GM19238 (cell line): ENCODE results near the gene TOM1L2.

Experiments
- DNase-seq: peaks from one replicate; pipeline ENCODE4 v3.0.0; 2011; ENCODE audit warnings: low spot score; ENCODE audit not compliant: insufficient read length

Gene TOM1L2

DNA sequence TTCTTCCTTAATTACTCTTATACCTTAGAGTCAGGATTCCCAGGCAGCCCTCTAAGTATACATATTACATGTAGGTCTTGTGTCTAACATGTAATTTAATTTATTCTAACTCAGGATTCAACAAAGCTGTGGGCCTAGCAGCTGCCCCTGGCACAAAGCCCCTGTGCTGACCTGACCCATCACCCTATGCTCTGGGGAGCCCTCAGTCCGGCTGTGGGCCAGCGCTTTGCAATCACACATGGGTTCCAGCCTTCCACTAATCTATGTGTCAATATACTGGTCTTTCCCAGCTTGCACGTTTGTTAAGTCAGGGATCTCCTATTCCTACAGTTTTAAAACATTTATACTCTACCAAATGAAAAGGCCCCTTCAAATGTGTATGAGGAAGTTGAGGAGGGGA, 72.7 kb downstream of the TOM1L2 start:
- no peak for DNase-seq

DNA sequence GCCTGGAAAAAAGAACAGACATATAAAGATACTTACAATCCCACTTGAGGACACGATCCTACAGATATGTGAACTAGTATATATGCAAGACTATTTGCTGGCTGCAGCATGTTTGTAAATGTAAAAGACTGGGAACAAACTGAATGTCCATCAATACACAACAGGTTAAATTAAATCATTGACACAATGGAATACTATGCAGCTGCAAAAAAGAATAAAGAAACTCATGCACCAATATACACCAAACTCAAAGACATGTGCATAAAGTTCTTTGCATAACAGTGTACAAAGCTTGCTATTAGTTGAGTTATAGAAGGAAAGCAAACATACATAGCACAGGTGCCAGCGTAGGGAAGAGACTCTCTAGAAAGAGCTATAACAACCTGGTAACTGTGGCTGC, 73.5 kb downstream of the TOM1L2 start:
- DNase-seq: no peak

DNA sequence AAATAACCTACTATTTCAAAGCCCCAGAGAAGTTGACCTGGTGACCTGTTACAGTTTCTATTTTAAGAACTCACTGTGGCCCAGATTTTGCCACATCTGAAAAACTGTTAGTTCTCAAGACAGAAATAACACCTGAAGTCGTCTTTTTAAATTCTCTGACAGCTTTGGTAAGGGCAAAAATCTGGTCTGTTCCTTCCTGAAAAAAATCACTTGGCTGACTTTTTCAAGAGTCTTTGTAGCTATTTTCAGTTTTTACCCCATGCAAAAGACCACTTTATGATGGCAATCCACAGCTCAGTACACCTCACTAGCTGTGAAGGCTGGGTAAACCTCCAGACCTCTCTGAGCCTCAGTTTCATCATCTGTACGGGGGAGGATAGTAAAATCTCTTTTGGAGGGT, 74.8 kb downstream of the TOM1L2 start:
- DNase-seq: peak; percentile 39

DNA sequence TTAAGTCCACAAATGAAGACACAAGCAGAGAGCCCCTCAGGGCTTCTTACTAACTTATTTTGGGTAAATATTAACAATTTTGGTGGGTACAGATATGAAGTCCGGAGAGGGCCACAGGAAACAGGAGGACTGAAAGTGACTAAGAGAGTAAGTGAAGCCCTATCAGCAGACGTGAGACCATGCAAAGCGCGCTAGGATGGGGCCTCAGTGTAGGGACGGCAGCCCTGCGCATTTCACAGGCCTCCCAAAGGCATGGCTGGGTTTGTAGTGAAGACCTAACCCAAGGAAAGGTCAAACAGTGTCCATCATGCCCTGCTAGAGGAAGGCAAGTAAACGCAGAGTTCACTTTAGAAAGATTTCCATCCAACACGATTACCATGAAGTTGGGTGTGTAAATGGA, 75.5 kb downstream of the TOM1L2 start:
- DNase-seq: no peak

DNA sequence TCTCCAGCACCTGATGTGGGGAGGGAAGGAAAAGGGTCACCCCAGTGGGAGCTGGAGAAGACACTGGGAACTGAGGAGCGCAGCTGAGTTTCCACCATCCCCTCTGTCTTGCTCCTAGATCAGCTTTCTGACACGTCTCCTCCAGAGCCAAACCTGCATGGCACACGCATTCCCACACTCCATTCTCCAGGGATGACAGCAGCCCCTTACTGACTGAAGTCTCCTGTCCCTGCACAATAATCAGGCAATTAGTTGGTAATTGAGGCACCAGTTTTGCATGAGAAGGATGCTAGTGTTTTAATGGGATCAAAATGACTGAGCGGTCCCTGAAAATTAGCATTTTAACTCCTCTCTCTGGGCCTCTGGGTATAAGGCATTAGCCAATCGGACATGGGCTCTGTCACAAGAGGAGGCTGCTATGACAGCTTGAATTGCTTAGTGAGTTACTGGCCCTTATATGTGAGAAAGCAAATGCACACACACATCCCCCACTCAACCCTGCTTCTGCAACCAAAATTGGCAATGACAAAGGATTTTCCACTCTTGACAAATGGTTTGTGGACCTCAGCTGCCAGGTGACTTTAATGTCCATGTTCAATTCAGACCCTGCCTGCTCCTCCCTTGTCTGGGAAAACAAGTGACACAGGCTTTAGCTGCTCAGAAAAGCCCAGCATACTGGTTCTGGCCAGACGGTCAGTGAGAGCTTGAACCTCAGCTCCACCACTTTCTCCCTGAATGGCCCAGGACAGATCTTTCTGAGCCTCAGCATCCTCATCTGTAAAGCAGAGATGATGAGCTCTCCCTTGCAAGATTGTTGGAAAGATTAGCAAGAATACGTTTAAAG, 78.2 kb downstream of the TOM1L2 start:
- DNase-seq: no peak

DNA sequence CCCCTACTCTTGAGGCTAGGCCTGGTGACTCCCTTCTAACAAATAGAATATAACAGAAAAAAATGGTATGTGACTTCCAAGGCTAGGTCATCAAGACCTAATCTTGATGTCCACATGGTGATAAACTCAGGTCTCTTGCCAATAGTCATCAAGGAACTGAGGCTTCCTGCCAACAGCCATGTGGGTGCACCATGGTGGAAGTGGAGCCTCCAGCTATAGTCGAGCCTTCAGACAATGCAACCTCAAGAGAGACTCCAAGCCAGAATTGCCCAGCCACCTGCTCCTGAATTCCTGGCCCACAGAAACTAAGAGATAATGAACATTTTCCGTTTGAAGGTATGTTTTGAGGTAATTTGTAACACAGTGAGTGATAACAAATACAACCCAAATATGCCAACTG, 79.5 kb downstream of the TOM1L2 start:
- DNase-seq: no peak

DNA sequence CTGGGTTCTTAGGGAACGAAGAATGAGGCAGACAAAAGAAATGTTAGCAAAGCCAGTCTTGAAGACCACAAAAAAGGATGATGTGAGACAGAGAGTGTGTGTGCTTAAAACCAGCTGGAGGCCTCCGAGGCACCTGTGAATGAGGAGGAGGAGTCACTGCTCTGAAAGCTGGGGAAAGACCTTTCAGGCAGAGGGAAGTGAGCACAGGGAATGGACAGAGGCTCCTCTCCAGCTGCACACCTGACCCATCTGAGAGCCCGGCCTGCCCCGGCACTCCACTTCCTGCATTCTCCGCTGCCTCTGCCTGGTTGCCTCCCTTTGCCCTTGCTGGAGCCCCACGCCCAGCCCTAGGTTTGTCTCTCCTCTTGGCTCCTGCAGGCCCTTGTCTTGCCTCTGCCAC, 80.2 kb downstream of the TOM1L2 start:
- no peak for DNase-seq

DNA sequence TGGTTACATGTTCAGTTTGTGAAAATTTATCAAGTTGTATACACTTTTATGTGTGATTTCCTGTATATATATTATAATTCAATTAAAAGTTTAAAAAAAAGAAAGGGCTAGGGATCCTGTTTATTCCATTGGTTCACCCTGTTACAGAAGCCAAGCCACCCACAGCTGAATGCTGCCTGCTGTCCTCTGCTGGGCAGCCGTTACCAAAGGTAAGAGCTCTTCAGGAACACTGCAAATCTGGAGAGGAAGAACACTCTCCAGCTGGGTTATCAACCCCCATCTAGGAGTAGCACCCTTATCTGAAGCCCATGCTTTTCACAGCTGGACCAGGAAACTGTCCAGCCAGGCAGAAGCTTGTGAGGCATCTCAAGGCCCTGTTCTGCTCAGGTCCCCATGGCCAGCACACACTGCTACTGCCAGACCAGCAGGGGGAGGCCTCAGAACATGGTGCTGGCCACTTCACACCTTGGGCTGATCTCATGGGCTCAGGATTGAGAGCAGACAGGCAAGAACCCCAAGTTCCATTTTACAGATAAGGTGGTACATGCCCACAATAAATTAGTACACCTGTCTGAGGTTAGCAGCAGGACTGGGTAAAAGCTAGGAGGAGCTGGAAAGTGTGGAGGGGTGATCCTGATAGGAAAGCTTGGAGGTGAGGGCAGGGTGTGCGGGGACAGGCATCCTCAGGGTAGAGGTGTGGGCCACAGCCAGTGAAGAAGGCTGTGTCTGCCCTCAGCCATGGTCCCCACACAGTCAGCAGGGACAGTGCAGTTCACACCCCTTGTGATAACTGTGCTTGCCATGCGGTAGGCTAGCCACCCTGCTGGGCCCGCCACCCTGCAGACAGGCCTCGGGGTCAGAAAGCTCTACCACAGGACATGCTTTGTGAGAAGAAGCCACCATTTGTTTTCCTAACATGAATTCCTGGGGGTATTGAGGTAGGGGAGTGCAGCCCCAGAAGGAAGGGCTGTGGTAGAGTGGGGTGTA, 81.1 kb downstream of the TOM1L2 start:
- DNase-seq: peak; percentile 57

DNA sequence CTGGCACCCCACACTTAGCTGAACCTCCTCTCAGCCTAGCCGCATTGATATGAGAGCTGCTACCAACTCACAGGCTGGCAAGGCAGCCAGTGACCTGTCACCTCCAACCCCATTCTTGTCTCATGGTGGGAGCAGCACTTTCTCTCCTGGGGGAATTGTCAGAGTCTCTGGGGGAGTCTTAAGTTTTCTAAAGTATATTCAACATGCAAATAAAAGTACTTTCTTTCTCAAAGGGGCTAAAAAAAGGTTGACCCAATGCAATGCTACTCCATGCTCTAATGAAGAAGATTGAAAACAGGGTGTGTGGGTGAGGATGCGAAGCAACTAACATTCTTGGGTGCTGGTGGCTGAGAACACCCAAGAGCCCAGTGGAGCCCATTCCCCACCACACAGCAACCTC, 82.3 kb downstream of the TOM1L2 start:
- DNase-seq: no peak

DNA sequence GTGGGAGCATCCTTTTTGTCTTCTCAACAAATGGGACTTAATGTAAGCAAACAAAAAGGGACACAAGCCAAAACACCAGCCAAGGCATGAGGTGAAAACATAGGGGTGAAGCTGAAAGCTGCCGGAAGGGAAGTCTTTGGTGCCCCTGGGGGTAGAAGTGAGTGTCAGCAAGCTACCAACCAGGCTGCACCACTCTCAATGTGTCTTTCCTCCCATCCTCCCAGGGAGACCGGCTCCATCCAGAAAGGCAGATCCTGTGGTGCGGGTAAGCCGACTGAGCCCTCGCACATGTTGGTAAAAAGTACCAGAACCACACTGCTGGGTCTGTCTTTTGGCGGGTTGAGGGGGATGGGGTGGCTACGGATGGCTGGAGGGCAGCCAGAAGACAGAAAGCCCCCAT, 83.4 kb downstream of the TOM1L2 start:
- no peak for DNase-seq

DNA sequence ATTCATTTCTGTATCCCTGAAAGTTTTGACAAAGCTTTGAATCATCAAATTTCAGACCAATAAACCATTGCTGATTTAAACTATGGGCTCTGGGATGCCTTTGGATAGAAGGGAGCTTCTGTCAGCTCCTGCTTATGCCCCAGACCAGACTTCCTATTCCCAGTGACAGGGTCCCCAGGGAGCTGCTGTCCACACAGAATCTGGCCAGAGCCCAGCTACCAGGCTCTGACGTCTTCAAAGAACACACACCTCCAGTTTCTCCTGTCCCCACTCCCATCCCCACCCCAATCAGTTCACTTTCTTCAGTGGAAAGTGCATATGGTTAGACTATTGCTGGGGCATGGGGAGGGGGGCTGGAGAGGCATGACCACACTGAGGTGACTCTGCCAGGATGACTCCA, 83.8 kb downstream of the TOM1L2 start:
- DNase-seq: no peak

DNA sequence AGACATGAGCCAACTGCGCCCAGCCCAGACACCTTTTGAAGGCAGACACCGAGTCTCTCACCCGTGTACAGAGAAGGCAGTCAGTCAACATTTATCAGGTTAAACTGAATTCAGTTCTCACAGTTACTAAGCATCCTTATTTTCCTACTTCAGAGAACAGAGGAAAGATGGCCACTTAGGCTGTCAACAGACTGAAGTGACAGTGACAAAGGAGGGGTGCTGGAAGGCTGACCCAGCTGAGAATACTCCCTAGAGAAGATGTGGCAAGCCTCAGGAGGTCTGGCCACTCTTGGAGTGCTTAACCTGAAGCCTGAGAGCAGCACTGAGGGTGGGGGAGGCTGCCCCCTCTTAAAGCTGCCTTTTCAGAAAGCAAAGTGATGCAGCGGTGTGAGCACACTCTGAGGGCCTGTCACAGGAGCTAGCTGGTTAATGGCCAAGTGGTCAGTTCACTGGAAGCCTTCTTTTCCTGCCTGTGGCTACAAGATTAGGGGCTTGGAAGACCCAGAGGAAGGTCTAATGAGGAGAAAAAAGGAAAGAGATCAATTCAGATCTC, 84.4 kb downstream of the TOM1L2 start:
- DNase-seq: no peak

DNA sequence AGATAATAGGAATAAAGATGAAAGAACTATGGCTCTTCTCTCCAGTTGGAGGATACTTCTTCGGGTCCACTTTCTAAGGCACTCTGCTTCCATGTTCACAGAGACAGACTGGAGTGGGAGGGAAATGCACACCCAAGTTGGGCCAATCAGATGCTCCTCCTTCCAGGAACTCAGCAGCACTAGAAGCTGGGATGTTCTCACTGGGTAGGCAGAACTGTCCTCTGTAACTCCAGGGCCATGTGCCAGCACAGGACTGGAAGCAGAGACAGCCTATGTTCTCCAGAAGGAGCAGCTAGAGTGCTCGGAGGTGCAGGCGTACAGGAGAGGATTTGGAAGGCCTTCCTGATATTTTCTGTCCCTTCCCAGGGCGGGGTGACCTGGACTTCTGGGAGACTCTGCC, 85.5 kb downstream of the TOM1L2 start:
- no peak for DNase-seq

DNA sequence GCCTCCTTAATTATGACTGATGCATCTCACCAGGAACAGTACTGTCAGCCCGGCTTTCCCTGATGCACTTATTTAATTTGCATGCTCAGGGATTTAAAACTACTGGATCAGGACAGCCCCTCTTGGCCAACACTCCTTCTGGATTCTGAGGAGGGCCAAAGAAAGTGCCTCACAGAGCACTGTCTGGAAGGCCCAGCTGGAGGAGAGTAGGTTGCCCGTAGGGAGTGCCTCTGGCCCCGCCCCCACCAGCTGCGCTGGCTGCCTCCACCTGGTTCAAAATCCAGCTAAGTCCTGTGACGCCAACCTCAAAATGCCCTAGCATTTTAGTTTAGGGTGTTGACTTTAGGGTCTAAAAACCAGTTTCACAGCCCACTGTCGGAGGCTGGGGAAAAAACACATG, 86.0 kb downstream of the TOM1L2 start:
- no peak for DNase-seq

DNA sequence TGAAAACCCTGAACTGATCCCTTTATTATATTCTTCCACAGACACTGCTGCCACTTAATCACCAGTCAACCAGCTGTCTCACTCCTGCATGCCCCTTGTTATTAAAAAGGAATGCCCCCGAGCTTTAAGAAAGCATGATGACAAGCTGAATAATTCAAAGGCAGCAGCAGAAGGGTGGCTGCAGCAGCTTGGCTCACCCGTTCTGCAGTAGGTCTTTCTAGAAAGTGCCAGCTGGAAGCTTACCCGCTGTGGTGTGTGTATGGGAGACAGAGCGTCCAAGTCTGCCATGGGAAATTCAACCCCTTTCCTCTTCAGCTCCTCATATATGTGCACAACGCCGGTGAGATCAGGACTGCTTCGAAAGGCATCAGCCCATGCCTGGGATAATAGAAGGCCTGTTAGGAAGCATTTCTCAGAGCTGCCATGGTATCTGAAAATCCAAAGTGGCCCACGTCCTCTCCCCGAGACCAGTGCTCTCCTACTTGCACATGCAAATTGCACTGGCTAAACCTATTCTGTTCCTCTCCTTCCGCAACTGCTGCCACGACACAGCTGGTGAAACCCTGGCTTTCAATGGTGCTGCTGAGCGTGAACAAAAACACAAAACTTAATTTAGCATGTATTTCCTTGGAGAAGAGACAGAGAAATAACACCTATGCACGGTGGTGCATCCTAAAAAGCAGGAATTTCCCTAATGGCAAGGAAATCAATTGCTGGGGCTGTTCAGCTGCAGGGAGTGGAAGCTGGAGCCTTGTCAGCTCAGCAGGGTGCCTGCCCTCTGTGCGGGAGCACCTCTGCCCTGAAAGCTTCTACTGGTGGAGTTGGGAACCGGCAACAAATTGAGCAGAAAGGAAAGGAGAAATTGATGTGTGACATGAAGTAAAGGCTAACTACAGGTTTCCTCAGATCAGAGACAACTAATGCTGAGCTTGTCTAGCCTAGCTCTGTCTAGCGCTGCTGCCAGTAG, 87.5 kb downstream of the TOM1L2 start:
- DNase-seq: no peak

DNA sequence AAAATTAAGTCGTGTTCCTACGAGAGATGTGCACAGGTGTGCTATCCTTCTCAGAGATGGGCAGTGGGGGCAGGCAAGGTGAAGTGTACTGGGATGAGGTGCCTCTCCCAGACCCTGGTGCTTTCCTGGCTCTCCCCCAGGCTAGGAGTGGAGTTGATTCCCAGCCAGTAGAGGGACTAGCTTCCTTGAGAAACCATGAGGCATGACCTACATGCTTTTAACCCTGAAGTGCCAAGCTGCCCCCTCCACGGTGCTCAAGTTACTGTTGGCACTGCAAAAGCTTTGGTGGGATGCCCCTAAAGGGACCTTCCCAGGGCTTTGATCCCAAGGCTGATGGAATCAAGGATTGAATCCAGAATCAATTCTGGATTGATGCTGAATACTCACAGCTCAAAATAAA, 88.4 kb downstream of the TOM1L2 start:
- no peak for DNase-seq

DNA sequence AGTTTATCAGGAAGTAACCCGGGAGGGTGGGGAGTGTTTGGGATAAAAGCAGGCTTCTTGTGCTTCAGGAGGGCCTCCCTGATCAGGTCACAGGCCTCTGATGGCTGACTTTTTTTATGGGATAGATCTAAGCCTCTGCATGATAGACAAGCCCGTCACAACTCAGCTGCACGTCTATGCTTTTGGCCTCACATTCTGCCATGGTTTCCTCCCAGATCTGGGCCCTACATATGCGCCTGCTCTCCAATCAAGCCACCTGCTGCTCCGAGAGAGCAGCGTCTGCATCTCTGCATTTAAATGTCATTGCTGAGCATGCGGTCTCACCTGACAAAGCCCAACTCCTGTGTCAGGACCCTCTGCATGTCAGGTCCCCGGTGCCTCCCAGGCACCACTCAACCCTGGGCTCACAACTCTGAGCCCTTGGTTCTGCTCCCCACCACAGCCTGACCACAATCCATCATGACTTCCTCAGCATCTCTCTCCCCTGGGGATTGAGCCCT, 90.1 kb downstream of the TOM1L2 start:
- no peak for DNase-seq

DNA sequence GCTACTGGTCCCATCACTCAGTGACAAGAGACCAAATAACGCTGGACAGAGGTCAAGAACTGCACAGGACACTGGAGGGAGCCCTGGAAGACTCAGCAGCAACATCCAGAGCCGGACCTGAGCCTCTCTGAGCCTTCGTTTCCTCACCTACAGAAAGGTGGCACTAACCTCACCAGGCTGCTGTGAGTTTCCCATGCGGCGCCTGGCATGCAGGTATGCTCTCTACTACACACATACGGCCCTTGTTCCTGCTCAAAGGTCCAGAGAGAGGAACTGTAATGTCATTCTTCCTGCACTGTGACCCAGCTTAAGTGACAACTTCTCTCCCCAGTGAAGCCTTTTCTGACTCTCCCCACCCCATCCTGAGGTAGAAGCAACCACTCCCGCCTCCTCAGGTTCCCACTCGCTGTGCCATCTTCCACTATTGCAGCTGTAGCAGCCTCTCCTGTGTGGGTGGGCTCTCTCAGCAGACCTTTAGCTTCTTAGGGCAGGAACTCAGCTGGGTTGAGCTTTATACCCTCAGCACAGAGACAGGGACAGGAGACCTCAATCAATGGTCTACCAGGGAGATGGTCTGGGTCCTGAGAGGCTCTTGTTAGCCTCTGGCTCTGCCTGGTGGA, 91.5 kb downstream of the TOM1L2 start:
- no peak for DNase-seq

DNA sequence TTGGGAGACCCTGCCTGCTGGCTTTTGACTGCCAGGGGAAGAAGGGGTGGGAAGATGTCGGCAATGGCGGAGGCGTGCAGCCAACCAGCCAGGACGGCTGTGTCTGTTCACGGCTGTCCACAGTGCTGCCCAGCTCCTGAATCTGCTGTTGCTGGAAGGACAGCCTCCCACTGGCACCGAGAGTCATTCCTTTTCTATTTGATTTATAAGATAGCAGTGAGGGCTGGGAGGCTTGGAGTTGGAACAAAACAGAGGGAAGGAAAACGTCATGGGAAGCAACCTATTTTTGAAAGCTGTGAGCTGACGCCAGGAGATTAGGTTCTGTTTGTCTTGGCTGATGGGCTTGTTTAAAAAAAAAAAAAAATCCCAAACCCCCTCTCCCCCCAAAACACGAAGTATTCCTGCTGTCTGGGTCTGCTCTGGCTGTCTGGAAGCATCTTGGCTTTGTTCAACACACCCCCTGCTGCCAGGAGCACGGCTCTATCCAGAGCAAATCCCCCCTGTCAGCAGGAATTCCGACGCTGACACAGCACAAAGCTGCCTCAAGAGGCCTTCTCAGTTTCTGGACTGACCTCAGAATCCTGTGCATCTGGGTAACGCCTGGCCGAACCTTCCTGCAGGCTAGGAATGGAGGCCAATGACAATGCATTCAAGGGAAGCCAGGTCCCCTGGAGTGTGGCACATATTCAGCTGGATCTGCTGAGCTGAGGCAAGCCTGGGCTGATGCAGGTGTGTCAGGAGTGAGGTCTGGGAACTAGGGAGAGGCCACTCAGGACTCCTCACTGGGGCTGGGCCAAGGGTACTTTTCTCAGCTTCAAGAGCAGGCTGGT, 94.5 kb downstream of the TOM1L2 start:
- no peak for DNase-seq
